H54 (cell line): ENCODE data around the gene KIAA0232.

Experiments
- DNase-seq: peaks from one replicate; pipeline ENCODE4 v3.0.0; 2011; ENCODE audit warnings: low spot score, mixed read lengths; ENCODE audit not compliant: insufficient read length
- FAIRE-seq: peaks from 3 replicates; lab custom pipeline; 2011; peaks lifted over from hg19 to GRCh38; lab: Jason Lieb, UNC
- POLR2A ChIP-seq: IDR thresholded peaks from 2 replicates; pipeline ENCODE4 v1.6.1; 2011; ENCODE audit warnings: low read depth, mild to moderate bottlenecking, low read length

Gene KIAA0232

DNA sequence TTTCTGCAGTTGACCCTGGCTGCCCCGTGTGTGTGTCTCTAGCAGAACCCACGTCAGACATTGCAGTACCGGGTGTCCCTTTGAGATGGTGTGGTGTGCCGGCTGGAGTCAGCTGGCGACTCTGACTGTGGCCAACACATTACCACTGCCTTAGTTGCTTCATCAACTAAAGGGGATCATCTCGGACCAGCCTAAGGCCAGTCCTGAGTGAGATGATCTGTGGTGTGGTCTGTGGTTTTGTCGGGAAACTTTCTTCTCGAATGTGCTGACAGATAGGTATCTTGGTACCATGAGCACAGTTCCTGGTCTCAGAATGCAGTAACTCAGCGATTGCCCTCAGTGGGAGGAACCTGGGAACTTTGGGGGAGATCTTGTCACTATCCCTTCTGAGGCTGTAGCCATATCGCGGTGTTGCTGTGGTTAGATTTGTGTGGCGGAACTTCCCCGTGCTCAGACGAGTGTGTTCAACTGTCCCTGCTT is 142.9 kb downstream of the KIAA0232 start:
- DNase-seq (no peak), FAIRE-seq (no peak)

DNA sequence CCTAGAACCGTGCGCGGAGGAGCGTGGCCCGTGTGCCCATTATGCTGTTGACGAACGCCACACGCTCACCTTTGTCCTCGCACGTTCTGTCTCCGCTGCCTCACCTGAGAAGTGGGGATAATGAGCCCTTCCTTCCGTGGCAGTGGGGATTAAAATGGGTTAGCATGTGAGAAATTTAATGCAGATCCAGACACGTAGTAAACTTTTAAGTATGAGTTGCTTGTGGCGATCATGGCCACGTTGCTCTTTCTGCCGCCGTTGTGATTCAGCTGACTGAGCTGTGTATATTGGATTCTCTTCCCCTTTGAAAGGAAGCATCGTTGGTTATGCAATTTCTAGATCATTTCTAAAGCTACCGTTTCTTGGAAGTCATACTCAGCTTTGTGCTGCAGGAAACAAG is 143.6 kb downstream of the KIAA0232 start:
- no peak for TF ChIP-seq POLR2A
- DNase-seq (no peak), FAIRE-seq (no peak)

More for the DNA sequence above, 142.9 kb downstream of the KIAA0232 start:
- no peak for TF ChIP-seq POLR2A

DNA sequence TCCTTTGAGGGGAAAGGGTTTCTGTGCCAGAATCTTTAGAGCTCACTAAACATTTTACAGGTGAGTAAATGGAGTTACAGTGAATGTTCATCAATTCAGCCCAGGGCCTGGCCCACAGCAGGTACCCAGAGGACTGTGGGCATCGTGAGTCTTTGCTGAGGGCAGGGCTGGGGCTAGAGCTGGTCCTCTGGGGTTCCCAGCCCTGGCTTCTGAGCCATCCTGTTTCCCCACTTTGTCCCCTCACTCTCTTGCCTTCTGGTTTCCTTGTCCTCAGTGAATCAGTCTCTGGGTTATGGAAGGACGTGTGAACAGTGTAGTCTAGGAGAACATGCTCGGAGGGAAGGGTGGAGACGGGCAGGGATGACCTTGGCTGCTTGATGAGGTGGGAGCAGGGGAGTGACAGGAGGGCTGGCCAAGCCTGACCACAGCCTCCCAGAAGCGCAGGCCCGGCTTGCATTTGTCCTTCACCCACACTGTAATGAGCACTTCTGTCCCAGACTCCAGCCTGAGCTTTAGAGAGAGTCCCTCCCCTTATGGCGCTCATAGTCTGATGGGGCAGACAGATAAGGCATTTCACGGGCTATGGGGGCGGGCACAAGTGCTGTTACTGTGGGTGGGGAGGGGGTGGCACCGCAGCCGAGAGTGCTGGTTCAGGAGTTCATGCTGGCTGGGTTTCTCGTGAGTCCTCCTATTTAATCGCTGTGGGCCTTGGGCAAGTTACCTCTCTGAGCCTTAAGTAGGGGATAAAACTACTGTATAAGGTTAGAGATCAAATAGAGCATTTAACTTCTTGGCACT is 144.4 kb downstream of the KIAA0232 start:
- TF ChIP-seq POLR2A = no peak
- no peak for DNase-seq
- no peak for FAIRE-seq

DNA sequence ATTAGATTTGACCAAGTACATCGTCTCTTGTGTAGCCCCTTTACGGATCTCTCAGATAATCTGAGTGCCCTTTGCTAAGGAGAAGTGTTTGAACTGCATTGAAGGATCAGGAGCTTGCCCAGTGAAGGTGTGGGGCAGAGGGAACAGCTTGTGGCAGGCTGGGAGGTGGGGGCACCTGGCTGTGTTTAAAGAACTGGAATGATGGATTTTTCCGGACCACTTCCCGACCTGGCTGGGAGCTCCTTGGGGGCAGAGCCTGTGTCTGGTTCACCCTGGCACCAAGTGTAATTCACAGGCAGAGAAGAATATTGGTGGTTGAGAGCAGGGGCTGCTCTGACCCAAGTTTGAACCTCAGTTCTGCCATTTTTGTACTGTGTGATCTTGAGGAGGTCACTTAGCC is 145.6 kb downstream of the KIAA0232 start:
- FAIRE-seq (no peak), DNase-seq (no peak)
- TF ChIP-seq POLR2A = no peak

DNA sequence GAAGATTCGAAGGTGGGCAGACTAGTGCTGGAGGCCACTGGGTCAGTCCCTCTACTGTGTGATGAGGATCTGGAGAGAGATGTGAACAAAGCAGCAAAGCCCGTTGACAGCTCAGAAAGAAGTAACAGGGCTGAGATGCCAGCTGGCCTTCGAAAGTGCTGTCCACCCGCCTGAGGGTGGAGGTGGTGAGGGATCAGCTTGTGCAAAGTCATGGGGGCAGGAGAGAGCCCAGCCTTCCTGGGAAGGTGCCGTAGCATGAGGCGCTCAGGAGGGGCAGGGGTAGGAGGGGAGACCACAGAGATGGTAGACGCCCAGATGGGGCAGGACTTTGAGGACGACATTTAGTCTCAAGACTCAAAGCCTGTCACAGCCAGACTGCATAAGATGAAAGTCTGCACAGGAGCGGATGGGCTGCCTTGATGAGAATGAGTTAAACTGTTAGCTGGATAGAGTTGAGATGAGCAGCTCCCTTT is 146.8 kb downstream of the KIAA0232 start:
- no peak for TF ChIP-seq POLR2A
- DNase-seq (no peak), FAIRE-seq (no peak)

DNA sequence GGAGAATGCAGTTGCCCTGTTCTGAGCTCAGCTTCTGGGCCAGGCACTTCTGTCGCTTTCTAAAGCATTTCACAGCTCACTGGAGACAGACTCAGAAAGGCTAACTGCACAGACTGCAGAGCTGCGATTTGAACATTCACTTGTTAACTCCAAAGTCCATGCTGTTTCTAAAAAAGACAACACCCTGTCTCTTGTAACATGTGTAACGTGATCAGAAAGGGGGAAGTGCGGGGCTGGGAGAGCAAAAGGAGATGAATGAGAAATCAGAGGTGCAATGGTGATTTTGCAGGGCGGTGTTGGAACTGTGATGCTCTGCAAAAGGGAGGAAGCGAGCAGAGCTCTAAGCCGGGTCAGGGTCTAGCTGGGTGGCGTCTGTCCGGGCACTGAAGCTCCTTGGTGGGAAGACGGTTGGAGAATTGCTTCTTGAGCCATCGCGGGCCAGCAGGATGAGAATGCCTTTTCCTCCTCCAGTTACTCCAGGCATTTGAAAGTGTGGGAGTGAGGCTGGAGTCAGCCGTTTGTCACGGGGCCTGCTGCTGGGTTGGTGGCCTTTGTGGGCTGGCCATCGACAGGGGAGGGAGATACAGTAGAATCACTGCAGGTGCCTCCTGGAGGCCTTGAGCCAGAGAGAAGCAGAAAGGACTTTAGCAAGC is 147.4 kb downstream of the KIAA0232 start:
- no peak for TF ChIP-seq POLR2A
- no peak for FAIRE-seq
- no peak for DNase-seq

DNA sequence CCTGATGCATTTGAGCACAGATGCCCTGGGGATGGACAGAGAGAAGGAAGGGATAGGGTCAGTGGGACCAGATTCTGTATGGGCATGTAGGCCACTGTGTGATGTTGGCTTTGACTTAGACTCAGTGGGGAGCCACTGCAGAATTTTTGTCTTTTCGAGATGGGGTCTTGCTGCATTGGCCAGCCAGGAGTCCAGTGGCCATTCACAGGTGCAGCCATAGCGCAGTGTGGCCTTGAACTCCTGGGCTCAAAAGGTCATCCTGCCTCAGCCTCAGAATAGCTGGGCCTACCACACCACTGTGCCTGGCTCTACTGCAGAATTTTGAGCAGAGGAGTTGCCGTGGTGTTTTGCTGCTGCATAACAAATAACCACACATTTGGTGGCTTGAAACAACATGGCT is 149.9 kb downstream of the KIAA0232 start:
- no peak for TF ChIP-seq POLR2A
- no peak for DNase-seq
- no peak for FAIRE-seq

DNA sequence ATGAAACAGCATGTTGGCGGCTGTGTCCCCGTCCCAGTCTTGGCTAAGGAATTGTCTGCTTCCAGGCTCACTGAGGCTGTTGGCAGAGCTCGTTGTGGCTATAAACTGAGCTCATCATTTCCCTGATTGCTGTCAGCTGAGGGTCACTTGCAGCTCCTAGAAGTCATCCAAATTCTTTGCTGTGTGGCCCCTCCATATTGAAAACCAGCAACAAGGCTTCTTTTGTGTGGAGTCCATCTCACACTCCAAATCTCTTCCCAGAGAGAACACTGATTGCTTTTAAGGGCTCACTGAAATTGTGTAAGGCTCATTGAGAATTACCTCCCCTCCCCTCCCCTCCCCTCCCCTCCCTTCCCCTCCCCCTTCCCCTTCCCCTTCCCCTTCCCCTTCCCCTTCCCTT is 150.4 kb downstream of the KIAA0232 start:
- DNase-seq (no peak), FAIRE-seq (no peak)
- TF ChIP-seq POLR2A = no peak
